Measurements from ENCODE around the gene MTFR1L. TPM values are rescaled to one million over a fixed set of nuclear protein-coding genes. Genes with fewer than 3 reads are reported as not detected.

Gene MTFR1L
- polyA plus RNA-seq, 3 donors = 67.3 to 73.5 (median 69.9) TPM

DNA sequence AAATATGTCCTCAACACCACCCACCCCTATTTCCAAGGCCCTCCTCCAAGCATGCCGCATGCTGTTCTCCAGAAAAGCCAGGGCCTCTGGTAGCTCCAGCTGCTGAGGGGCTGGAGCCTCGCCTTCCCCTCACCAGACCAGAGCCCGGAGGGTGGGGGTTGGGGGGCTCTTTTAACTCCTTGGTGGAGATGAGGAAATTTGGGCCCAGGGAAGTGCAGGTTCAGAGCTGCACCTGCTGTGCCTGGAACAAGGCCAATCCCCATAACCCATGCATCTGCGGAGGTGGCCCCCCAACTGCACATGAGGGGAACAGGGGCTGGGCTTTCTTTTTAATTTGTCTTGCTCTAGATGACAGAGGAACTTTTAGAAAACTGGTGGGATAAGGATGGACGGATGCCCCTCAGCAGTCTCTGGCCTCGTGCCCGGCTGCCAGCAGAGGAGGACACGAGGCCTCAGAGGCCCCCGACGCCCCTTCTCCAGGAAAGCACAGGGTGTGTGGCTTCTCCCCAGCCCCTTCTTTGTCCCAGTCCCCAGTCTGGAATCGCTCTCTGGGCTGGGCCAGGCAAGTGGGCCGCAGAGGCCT, 20.3 kb upstream of the MTFR1L start:
- DNase-seq = no peak
- no peaks in the 10 kb centered on the region for H3K79me2 ChIP-seq (ENCODE audit: insufficient read depth, low read length)
- peak overlapping the region in 1 of 2 donors; percentile 33 for H3K27ac ChIP-seq (ENCODE audit: low read depth in 1 of 2, low read length in 2 of 2)
- Mint-ChIP-seq H3K36me3 (peaks cover 2 to 7% of the 10 kb centered on the region in 2 donors), H3K27ac (peak overlapping the region in 3 of 7 donors; percentile 42 to 81 (median 66)), H3K4me1 (peaks cover 41% of the 10 kb centered on the region), H3K27me3 (ENCODE audit: low read depth in 3 of 3) (peaks cover 1 to 2% (median 2%) of the 10 kb centered on the region in 3 donors), H3K4me3 (peak overlapping the region; percentile 73 to 76), H3K9me3 (no peaks in the 10 kb centered on the region)
- TF ChIP-seq, protein P1, sequence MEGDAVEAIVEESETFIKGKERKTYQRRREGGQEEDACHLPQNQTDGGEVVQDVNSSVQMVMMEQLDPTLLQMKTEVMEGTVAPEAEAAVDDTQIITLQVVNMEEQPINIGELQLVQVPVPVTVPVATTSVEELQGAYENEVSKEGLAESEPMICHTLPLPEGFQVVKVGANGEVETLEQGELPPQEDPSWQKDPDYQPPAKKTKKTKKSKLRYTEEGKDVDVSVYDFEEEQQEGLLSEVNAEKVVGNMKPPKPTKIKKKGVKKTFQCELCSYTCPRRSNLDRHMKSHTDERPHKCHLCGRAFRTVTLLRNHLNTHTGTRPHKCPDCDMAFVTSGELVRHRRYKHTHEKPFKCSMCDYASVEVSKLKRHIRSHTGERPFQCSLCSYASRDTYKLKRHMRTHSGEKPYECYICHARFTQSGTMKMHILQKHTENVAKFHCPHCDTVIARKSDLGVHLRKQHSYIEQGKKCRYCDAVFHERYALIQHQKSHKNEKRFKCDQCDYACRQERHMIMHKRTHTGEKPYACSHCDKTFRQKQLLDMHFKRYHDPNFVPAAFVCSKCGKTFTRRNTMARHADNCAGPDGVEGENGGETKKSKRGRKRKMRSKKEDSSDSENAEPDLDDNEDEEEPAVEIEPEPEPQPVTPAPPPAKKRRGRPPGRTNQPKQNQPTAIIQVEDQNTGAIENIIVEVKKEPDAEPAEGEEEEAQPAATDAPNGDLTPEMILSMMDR (IDR thresholded peaks at IDR 0.05) = no peak
- peak overlapping the region; percentile 48 to 74 (median 61) for H3K4me3 ChIP-seq (replicated peaks in 1 of 3; ENCODE audit: low read depth in 2 of 3, low read length in 3 of 3)
- no peaks in the 10 kb centered on the region for H3K36me3 ChIP-seq (replicated peaks in 1 of 2; ENCODE audit: control insufficient read depth in 1 of 2, insufficient read depth in 2 of 2, low read length in 2 of 2)
- H3K9ac ChIP-seq (ENCODE audit: insufficient read depth, low read length, poor library complexity, severe bottlenecking) = peak overlapping the region; percentile 59
- intact Hi-C loops (cut with micrococcal nuclease) = no loop called here
- H3K4me2 ChIP-seq (replicated peaks; ENCODE audit: extremely low read depth, low read length, poor library complexity, severe bottlenecking) = peak overlapping the region; percentile 71
- no peaks in the 10 kb centered on the region for H3K27me3 ChIP-seq (ENCODE audit: control insufficient read depth in 2 of 2, insufficient read depth in 2 of 2, low read length in 2 of 2)
- 11% methylated on average over 8 of the region's 12 CpGs for WGBS (ENCODE audit: insufficient coverage)
- peaks cover 13 to 16% of the 10 kb centered on the region in 2 donors for H3K4me1 ChIP-seq (ENCODE audit: control insufficient read depth in 1 of 2, insufficient read depth in 2 of 2, low read length in 2 of 2)
- no peaks in the 10 kb centered on the region for H3K9me3 ChIP-seq (replicated peaks in 1 of 2; ENCODE audit: control insufficient read depth in 1 of 2, insufficient read depth in 1 of 2, low read length in 2 of 2)
- H2AFZ ChIP-seq (ENCODE audit: insufficient read depth, low read depth, low read length, poor library complexity, severe bottlenecking) = peak overlapping the region; percentile 86
- H4K20me1 ChIP-seq (ENCODE audit: insufficient read depth, low read length) = no peaks in the 10 kb centered on the region

DNA sequence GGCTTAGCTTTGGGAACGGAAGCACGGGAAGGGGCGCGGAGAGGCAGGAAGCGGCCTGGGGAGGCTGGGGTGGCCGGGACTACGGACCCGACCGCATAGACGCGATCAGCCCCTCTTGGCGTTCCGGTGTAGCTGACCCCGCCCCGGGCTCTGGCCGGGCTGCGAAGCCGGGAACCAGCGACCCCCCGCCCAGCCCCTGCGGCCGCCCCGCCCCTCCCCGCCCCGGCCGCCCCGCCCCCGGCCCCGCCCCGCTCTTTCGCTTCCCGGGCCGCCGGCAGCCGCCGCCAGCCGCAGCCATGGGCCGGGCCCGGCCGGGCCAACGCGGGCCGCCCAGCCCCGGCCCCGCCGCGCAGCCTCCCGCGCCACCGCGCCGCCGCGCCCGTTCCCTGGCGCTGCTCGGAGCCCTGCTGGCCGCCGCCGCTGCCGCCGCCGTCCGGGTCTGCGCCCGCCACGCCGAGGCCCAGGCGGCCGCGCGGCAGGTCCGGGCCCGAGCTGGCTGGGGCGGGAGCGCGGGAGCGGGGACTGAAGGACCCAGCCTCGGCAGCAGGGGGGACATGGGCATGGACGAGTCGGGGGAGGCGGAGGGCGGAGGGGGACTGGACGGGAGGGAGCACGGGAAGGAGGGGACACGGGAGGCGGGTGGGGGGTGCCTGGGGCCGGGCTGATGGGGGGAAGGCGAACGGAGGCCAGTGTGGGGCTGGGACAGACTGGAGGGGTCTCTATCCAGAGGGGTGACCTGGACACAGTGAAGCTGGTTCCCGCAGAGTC, 19.6 kb upstream of the MTFR1L start, which contains the start of gene SELENON:
TSS of gene SELENON (plus strand) at position 259 of the 768 bp plus-strand sequence. CDS start at position 297, 38 bp downstream.
- peaks cover 13 to 16% of the 10 kb centered on the region in 2 donors for H3K4me1 ChIP-seq (ENCODE audit: control insufficient read depth in 1 of 2, insufficient read depth in 2 of 2, low read length in 2 of 2)
- H3K27me3 Mint-ChIP-seq (ENCODE audit: low read depth in 3 of 3) = peaks cover 1 to 2% (median 2%) of the 10 kb centered on the region in 3 donors
- peak within 1 kb of the TSS in 1 of 2 donors; percentile 33 for H3K27ac ChIP-seq (ENCODE audit: low read depth in 1 of 2, low read length in 2 of 2)
- peak within 1 kb of the TSS; percentile 48 to 78 (median 61) for H3K4me3 ChIP-seq (replicated peaks in 1 of 3; ENCODE audit: low read depth in 2 of 3, low read length in 3 of 3)
- peak within 1 kb of the TSS; percentile 90 to 93 for H3K4me3 Mint-ChIP-seq
- intact Hi-C loops (cut with micrococcal nuclease) = loop anchor here (10.0 kb wide), 1 partner anchor 185 kb away; the partner anchor contains the start of gene MAN1C1 (in 2 of the 2)
- H3K36me3 ChIP-seq (replicated peaks in 1 of 2; ENCODE audit: control insufficient read depth in 1 of 2, insufficient read depth in 2 of 2, low read length in 2 of 2) = peaks cover 3 to 5% of the 10 kb centered on the region in 2 donors
- peak within 1 kb of the TSS; percentile 86 for H2AFZ ChIP-seq (ENCODE audit: insufficient read depth, low read depth, low read length, poor library complexity, severe bottlenecking)
- H3K4me1 Mint-ChIP-seq = peaks cover 43% of the 10 kb centered on the region
- peaks cover 3 to 13% of the 10 kb centered on the region in 2 donors for H3K36me3 Mint-ChIP-seq
- no peaks in the 10 kb centered on the region for H3K9me3 ChIP-seq (replicated peaks in 1 of 2; ENCODE audit: control insufficient read depth in 1 of 2, insufficient read depth in 1 of 2, low read length in 2 of 2)
- H4K20me1 ChIP-seq (ENCODE audit: insufficient read depth, low read length) = no peaks in the 10 kb centered on the region
- WGBS (ENCODE audit: insufficient coverage) = under 1% methylated on average over 76 of the region's 91 CpGs
- peak within 1 kb of the TSS; percentile 85 for H3K4me2 ChIP-seq (replicated peaks; ENCODE audit: extremely low read depth, low read length, poor library complexity, severe bottlenecking)
- peak in 1 of 3 donors; percentile 16 for DNase-seq
- H3K79me2 ChIP-seq (ENCODE audit: insufficient read depth, low read length) = no peaks in the 10 kb centered on the region
- peak within 1 kb of the TSS; percentile 65 for H3K9ac ChIP-seq (ENCODE audit: insufficient read depth, low read length, poor library complexity, severe bottlenecking)
- no peaks in the 10 kb centered on the region for H3K27me3 ChIP-seq (ENCODE audit: control insufficient read depth in 2 of 2, insufficient read depth in 2 of 2, low read length in 2 of 2)
- no peaks in the 10 kb centered on the region for H3K9me3 Mint-ChIP-seq
- H3K27ac Mint-ChIP-seq = peak within 1 kb of the TSS in 4 of 7 donors; percentile 42 to 86 (median 79)
- TF ChIP-seq, protein P1 (IDR thresholded peaks at IDR 0.05) = no peak
